H9 (cell line): Measurements from ENCODE around the gene EXOC3. TPM values are rescaled to one million over a fixed set of nuclear protein-coding genes. Genes with fewer than 3 reads are reported as not detected.

ENCODE experiments used
- DNase-seq: peaks from one replicate; pipeline ENCODE4 v3.0.0-alpha.2; 2017
- H2AFZ ChIP-seq: one replicate; pipeline ENCODE4 v1.6.1; 2013; ENCODE audit warnings: mild to moderate bottlenecking, low read length, control low read depth, moderate library complexity
- H2AK5ac ChIP-seq: 2 replicates; pipeline ENCODE4 v1.6.1; 2013; ENCODE audit warnings: low read length, control low read depth, mixed read lengths; ENCODE audit not compliant: insufficient read length
- H2BK120ac ChIP-seq: one replicate; pipeline ENCODE4 v1.6.1; 2013; ENCODE audit warnings: low read depth, mild to moderate bottlenecking, low read length, control low read depth, inconsistent platforms; ENCODE audit not compliant: poor library complexity, severe bottlenecking
- H2BK12ac ChIP-seq: 2 replicates; pipeline ENCODE4 v1.6.1; 2013; ENCODE audit warnings: low read length, control low read depth, mixed read lengths, low read depth; ENCODE audit not compliant: insufficient read length
- H2BK15ac ChIP-seq: 2 replicates; pipeline ENCODE4 v1.6.1; 2013; ENCODE audit warnings: low read depth, low read length, control low read depth
- H2BK20ac ChIP-seq: one replicate; pipeline ENCODE4 v1.6.1; 2013; ENCODE audit warnings: low read depth, mild to moderate bottlenecking, low read length, control low read depth, inconsistent platforms; ENCODE audit not compliant: poor library complexity, severe bottlenecking
- H2BK5ac ChIP-seq: 2 replicates; pipeline ENCODE4 v1.6.1; 2013; ENCODE audit warnings: low read length, control low read depth, mixed read lengths; ENCODE audit not compliant: insufficient read length
- H3K14ac ChIP-seq: 2 replicates; pipeline ENCODE4 v1.6.1; 2013; ENCODE audit warnings: low read length, control low read depth; ENCODE audit not compliant: insufficient read depth
- H3K18ac ChIP-seq: 2 replicates; pipeline ENCODE4 v1.6.1; 2013; ENCODE audit warnings: low read depth, mild to moderate bottlenecking, mixed read lengths, low read length, control low read depth; ENCODE audit not compliant: insufficient read length
- H3K23ac ChIP-seq: 2 replicates; pipeline ENCODE4 v1.6.1; 2013; ENCODE audit warnings: low read length, control low read depth, mixed read lengths, low read depth; ENCODE audit not compliant: insufficient read length
- H3K23me2 ChIP-seq: 2 replicates; pipeline ENCODE4 v1.6.1; 2013; ENCODE audit warnings: low read depth, mild to moderate bottlenecking, mixed read lengths, low read length, control low read depth; ENCODE audit not compliant: insufficient read length, poor library complexity, severe bottlenecking
- H3K27ac ChIP-seq: 2 replicates; pipeline ENCODE4 v1.5.1; 2013; ENCODE audit warnings: low read length, control low read depth, mixed read lengths, low read depth; ENCODE audit not compliant: insufficient read length
- H3K27me3 ChIP-seq: 2 replicates; pipeline ENCODE4 v1.6.1; 2013; ENCODE audit warnings: low read length, control low read depth, inconsistent platforms; ENCODE audit not compliant: insufficient read depth
- H3K4ac ChIP-seq: 2 replicates; pipeline ENCODE4 v1.6.1; 2013; ENCODE audit warnings: low read depth, mild to moderate bottlenecking, control low read depth, inconsistent platforms, low read length, moderate library complexity
- H3K4me1 ChIP-seq: 2 replicates; pipeline ENCODE4 v1.6.1; 2013; ENCODE audit warnings: low read length, control low read depth, inconsistent platforms; ENCODE audit not compliant: insufficient read depth
- H3K4me2 ChIP-seq: 2 replicates; pipeline ENCODE4 v1.6.1; 2013; ENCODE audit warnings: low read length, control low read depth, mixed read lengths; ENCODE audit not compliant: insufficient read length, insufficient read depth
- H3K56ac ChIP-seq: 2 replicates; pipeline ENCODE4 v1.6.1; 2013; ENCODE audit warnings: low read depth, mild to moderate bottlenecking, mixed read lengths, low read length, control low read depth; ENCODE audit not compliant: insufficient read length
- H3K79me1 ChIP-seq: 2 replicates; pipeline ENCODE4 v1.6.1; 2013; ENCODE audit warnings: low read depth, mild to moderate bottlenecking, moderate library complexity, low read length, control low read depth, inconsistent platforms; ENCODE audit not compliant: insufficient read depth, poor library complexity, severe bottlenecking
- H3K79me2 ChIP-seq: 2 replicates; pipeline ENCODE4 v1.6.1; 2013; ENCODE audit warnings: low read length, control low read depth, inconsistent platforms; ENCODE audit not compliant: insufficient read depth
- H3K9ac ChIP-seq: 2 replicates; pipeline ENCODE4 v1.6.1; 2013; ENCODE audit warnings: low read length, control low read depth, mixed read lengths; ENCODE audit not compliant: insufficient read length; ENCODE audit errors: extremely low read depth
- H3K9me3 ChIP-seq: one replicate; pipeline ENCODE4 v1.6.1; 2013; ENCODE audit warnings: low read depth, low read length, inconsistent platforms; ENCODE audit not compliant: control insufficient read depth
- H3T11ph ChIP-seq: one replicate; pipeline ENCODE4 v1.6.1; 2013; ENCODE audit warnings: mild to moderate bottlenecking, low read length, control low read depth, inconsistent platforms
- H4K20me1 ChIP-seq: one replicate; pipeline ENCODE4 v1.6.1; 2013; ENCODE audit not compliant: control insufficient read depth, insufficient read length, insufficient read depth
- H4K5ac ChIP-seq: 2 replicates; pipeline ENCODE4 v1.6.1; 2013; ENCODE audit warnings: low read depth, mild to moderate bottlenecking, mixed read lengths, low read length, control low read depth; ENCODE audit not compliant: insufficient read length
- H4K8ac ChIP-seq: replicated peaks from 2 replicates; pipeline ENCODE4 v1.6.1; 2013; ENCODE audit warnings: low read length, control low read depth, mixed read lengths, low read depth; ENCODE audit not compliant: insufficient read length
- H4K91ac ChIP-seq: 2 replicates; pipeline ENCODE4 v1.6.1; 2013; ENCODE audit warnings: low read depth, mild to moderate bottlenecking, moderate library complexity, mixed read lengths, low read length, control low read depth; ENCODE audit not compliant: insufficient read length
- H3K27ac Mint-ChIP-seq, 3 experiments: 2 replicates in 2 of 3; 3 replicates in 1 of 3; pipeline ENCODE4 v1.8.0; 2020 to 2021; ENCODE audit warnings: mixed read lengths in 3 of 3, mild to moderate bottlenecking in 1 of 3, moderate library complexity in 1 of 3
- H3K27me3 Mint-ChIP-seq: 2 replicates; pipeline ENCODE4 v1.8.0; 2021; ENCODE audit warnings: low read depth, mild to moderate bottlenecking, moderate library complexity, mixed read lengths
- H3K36me3 Mint-ChIP-seq, 3 experiments: 2 replicates in 2 of 3; 3 replicates in 1 of 3; pipeline ENCODE4 v1.8.0; 2020 to 2021; ENCODE audit warnings: low read depth in 3 of 3, mixed read lengths in 3 of 3; ENCODE audit not compliant: insufficient read depth in 1 of 3
- H3K4me1 Mint-ChIP-seq, 2 experiments: 2 replicates each; pipeline ENCODE4 v1.8.0; 2020; ENCODE audit warnings: mixed read lengths in 2 of 2
- H3K4me3 Mint-ChIP-seq, 2 experiments: 2 replicates in 1 of 2; 3 replicates in 1 of 2; pipeline ENCODE4 v1.8.0; 2020 to 2021; ENCODE audit warnings: mild to moderate bottlenecking in 2 of 2, mixed read lengths in 2 of 2, moderate library complexity in 1 of 2
- H3K9me3 Mint-ChIP-seq, 2 experiments: 2 replicates in 1 of 2; 3 replicates in 1 of 2; pipeline ENCODE4 v1.8.0; 2020; ENCODE audit warnings: mild to moderate bottlenecking in 2 of 2, mixed read lengths in 2 of 2, moderate library complexity in 1 of 2
- CTCF ChIP-seq: fragments of 200-600 bp; sonication (generic); conservative IDR thresholded peaks from 3 replicates; pipeline ENCODE4 v1.8.0; 2021; ENCODE audit warnings: antibody characterized with exemption, mild to moderate bottlenecking
- WGBS: extraction: QIAGEN DNeasy Blood & Tissue Kit; methylation state at CpG from one replicate; pipeline ENCODE4 v1.1.7; 2013; ENCODE audit warnings: missing lambda C conversion rate, low lambda C conversion rate, mixed read lengths; ENCODE audit not compliant: insufficient read length; ENCODE audit errors: extremely low coverage; 5-methylcytosine and 5-hydroxymethylcytosine counted together
- total RNA-seq: library from RNA; stranded (reverse); gene quantifications from 2 replicates; pipeline ENCODE4 v1.2.1, GENCODE V29; 2021

Gene EXOC3
- total RNA-seq, 1 experiment from 2014 or later = 36.7 TPM

DNA sequence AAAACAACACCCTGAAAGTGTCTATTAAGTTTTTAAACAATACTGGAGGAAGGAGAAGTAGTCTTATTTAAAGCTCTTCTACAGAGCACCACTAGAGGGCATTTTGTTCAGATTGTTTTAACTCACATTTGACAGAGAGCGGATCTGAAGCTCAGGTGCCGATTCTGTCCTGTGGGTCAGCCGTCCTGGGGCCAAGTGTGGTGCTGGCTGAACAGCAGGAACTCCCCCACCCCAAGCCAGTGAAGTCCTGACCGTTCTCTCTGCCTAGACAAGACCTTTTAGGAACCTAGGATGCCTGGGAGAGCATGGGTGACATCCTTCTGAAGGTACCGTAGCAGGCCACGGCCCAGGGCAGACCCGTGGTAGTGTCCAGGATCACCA is 3.9 kb downstream of the EXOC3 start:
- Histone ChIP-seq H4K8ac (no peak overlapping the region), H4K91ac (no peak overlapping the region), H2BK15ac (no peak overlapping the region), H3K4me2 (no peak overlapping the region), H3K4me1 (no peaks in the 10 kb centered on the region), H4K5ac (no peak overlapping the region), H4K20me1 (no peaks in the 10 kb centered on the region), H3K18ac (no peak overlapping the region), H3K79me2 (peaks cover 6% of the 10 kb centered on the region; the same call in 1 of the 2 replicates), H3K27me3 (no peaks in the 10 kb centered on the region), H3K9ac (no peak overlapping the region), H3T11ph (no peak overlapping the region), H2BK5ac (no peak overlapping the region), H3K23me2 (peaks cover 12% of the 10 kb centered on the region), H2BK12ac (no peak overlapping the region), H2BK120ac (no peak overlapping the region), H3K23ac (no peak overlapping the region), H3K56ac (no peak overlapping the region), H3K4ac (no peak overlapping the region), H3K14ac (no peak overlapping the region), H3K27ac (no peak overlapping the region), H3K9me3 (no peaks in the 10 kb centered on the region), H3K79me1 (peaks cover 10% of the 10 kb centered on the region), H2AFZ (no peak overlapping the region), H2AK5ac (no peak overlapping the region), H2BK20ac (no peak overlapping the region)
- Mint-ChIP-seq H3K27ac (no peak overlapping the region), H3K27me3 (peaks cover 3% of the 10 kb centered on the region; the same call in 1 of the 2 replicates), H3K4me3 (no peak overlapping the region), H3K36me3 (peaks cover 45 to 56% (median 56%) of the 10 kb centered on the region in 3 experiments), H3K9me3 (peaks cover 5 to 7% of the 10 kb centered on the region in 2 experiments), H3K4me1 (peaks cover 8 to 10% of the 10 kb centered on the region in 2 experiments; a peak in 3 of 4 replicates)
- WGBS = no CpG with 5 or more reads among the region's 7 CpGs
- peak; percentile 19 for DNase-seq
- peak; percentile 73 for TF ChIP-seq CTCF
